Stimulated activated CD4-positive, alpha-beta T cell treated with anti-CD3 and anti-CD28 coated beads, Interleukin-2, amount 100 ng/mL, for 48 hours (primary cell): ENCODE measurements around the gene SRP19.
"Not testable (repeated sequence)": the region's sequence is repeated elsewhere in the genome, so short reads cannot be mapped to it uniquely, and the experiment has no call there.

Experiments used
- DNase-seq, 2 donors: peaks; one replicate each; pipeline ENCODE4 v3.0.0-alpha.2; 2020

SRP19 gene

DNA sequence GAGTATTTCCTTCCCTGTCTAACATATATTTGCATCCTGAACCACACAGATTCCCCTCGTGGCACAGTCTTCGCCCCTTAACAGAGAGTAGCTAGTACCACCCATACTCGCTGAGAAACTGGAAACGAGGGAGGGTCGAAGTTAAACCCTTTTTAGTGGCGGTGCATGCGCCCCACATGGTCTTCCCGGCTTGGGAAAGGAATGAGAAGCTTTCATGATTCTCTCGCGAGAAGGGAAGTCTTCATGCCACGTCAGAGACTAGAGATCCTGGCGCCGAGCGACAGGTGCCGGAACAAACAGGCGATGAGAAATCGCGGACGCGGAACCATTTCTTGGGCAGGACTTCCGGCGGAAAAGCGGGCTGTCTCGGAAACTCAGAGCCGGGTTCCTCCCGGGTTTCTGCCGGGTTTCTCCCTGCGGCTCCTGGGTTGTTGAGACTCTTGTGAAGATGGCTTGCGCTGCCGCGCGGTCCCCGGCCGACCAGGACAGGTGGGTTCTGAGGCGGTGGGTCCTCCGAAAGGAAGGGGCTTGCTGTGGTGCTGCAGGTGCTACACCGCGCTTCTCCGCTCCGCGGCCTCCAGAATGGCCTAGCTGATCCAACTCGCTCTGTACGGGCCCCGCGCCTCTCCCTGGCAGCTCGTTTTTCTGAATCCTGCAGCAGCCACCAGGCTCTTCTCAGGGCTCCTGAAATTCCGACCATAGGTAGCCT, at the start of gene SRP19:
TSS of gene SRP19 (plus strand) at position 359 of the 709 bp plus-strand sequence. CDS start at position 449, 90 bp downstream.
- peak; percentile 81 to 84 for DNase-seq

GRCh38 chr5:112812549-112812948, 48.5 kb upstream of the SRP19 start:
- no peak for DNase-seq

DNA sequence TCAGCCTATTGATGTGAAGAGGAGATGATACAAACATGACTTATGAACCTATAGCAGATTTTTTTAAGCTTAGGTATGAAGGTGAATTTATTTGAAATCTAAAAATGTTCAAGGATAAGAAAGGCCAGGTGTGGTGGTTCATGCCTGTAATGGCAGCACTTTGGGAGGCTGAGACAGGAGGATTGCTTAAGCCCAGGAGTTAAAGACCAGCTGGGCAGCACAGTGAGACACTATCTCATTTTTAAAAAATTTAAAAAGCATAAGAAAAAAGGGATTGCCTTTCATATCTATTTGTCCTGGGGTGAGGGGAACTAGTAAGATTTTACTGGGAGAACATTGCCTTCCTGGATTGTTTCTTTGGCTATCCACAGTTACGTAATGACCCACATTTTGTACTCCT, 40.8 kb upstream of the SRP19 start:
- DNase-seq, result no peak

GRCh38 chr5:112822456-112822855, 38.6 kb upstream of the SRP19 start:
- no peak for DNase-seq

DNA sequence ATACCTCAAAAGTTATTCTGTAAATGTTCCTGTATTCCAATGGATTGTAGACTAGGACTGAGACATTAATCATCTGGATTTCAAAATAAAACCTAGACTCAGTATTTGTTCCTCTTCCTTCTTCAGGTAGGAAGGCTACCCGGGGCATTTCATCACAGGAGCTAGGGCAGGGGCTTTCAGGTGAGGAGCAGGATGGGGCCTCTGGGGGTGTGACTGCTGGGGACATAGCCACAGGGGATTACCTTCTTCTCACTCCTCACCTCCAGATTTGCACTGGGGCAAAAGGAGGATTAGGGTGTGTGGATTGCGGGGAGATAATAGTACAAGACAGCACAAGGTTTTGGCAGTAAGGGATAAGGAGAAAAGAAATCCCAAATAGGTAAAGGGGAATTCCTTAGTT, 37.9 kb upstream of the SRP19 start:
- DNase-seq, result no peak

DNA sequence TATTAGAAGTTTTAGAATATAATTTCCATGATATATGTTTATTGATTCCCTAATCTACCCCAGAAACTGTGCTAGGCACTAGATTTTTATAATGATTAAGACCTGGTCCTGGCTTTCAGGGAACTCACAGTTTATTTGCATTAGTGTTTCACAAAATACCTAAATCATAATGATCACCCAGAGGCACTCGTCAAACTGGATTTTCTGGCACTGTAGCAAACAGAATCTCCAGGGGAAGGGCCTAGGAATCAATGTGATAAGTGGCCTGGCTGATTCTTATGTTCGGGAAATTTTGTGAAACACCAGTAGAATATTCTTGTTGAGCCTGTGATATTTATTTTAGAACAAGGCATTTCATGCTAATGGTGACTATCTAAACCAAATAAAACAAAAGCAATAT, 37.4 kb upstream of the SRP19 start:
- no peak for DNase-seq

GRCh38 chr5:112824197-112824596, 36.9 kb upstream of the SRP19 start:
- no peak for DNase-seq

DNA sequence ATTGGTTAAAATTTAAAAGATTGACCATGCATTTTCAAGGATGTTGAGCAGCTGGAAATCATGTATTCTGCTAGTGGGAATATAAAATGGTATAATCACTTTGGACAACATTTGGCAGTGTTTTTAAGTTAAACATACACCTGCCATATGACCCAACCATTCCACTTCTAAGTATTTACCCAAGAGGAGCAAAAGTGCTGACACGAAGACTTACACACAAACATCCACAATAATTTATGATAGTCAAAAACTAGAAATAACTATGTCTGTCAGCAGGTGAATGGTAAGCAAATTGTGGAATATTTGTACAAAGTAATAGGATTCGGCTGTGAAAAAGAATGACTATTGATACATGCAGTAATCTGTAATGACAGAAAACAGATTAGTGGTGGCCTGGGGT, 30.7 kb upstream of the SRP19 start:
- no peak for DNase-seq

- DNase-seq, result no peak
These were observed 27.1 kb upstream of the SRP19 start for GRCh38 chr5:112833971-112834370.

GRCh38 chr5:112844489-112844888, 16.6 kb upstream of the SRP19 start:
- DNase-seq, result no peak

- no peak for DNase-seq
These were observed 14.5 kb upstream of the SRP19 start for GRCh38 chr5:112846556-112846955.

GRCh38 chr5:112847306-112847705, 13.8 kb upstream of the SRP19 start:
- no peak for DNase-seq

DNA sequence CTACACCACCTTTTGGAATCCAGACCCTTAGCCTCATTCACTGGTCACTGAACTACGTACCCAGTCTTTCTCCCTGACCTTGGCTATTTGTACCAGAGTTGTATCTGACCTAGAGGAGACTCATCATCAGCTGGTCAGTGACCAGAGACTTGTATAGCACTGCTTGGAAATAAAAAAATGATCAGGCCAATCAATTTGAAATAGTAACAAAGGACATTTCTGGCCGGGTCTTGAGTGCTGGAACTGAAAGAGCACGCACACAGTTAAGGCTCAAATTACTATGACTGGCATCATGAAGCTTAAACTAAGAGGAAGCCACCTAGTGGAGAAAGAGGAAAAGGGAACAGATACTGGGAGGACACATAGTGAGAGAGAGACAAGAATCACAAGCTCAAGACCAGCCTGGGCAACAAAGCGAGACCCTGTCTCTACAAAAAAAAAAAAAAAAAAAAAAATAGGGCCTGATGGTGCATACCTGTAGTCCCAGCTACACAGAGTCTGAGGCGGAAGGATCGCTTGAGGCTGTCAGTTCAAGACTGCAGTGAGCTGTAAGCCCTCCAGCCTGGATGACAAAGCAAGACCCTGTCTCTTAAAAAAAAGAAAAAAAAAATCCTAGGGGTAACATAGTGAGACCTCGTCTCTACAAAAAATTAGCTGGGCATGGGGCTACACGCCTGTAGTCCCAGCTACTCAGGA, 12.8 kb upstream of the SRP19 start:
- no peak for DNase-seq

GRCh38 chr5:112849912-112850311, 11.2 kb upstream of the SRP19 start:
- DNase-seq, result no peak

- no peak for DNase-seq
These were observed 6.4 kb upstream of the SRP19 start for GRCh38 chr5:112854651-112855050.

DNA sequence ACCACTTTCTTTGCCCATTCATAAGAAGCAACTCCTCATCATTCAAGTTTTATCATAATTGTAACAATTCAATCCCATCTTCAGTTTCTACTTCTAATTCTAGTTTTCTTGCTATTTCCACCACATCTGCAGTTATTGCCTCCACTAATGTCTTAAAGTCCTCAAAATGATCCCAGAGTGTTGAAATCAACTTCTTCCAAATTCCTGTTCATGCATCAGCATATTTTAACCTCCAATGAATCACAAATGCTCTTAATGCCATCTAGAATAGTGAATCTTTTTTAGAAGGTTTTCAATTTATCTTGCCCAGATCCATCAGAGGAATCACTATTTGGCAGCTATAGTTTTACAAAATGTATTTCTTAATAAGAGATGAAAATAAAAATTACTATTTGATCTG, 3.2 kb upstream of the SRP19 start:
- DNase-seq, result no peak

GRCh38 chr5:112860571-112860928, 537 bp upstream of the SRP19 start:
- DNase-seq, result not testable (repeated sequence)

GRCh38 chr5:112861638-112861985, 525 bp downstream of the SRP19 start:
- DNase-seq, result no peak

DNA sequence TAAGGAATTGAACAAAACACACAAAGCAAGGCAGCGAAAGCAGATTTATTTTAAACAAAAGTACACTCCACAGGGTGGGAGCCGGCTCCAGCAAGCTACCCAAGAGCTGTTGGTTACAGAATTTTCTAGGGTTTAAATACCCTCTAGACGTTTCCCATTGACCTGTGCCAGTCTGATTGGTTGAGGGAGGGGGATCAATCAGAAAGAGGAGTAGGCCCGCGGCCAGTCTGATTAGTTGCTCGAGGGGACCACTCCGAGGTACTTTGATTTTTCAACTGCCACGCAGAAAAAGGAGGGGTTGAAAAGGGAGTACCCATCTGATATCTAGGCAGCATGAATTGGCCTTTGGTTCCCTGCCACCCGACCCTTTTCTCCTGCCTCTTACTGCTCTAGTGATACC, 998 bp downstream of the SRP19 start:
- no peak for DNase-seq

DNA sequence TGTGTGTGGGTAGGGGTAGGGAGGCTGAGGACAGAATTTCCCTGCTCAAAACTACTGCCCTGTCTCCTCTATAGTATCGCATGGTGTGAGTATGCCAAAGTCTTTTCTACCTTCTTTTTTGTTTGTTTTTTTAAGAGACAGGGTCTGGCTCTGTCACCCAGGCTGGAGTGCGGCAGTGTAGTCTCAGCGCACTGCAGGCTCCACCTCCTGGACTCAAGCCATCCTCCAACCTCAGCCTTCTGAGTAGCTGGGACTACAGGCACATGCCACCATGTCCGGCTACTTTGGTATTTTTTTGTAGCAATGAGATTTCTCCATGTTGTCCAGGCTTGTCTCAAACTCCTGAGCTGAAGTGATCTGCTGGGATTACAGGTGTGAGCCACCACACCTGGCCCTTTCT, 2.5 kb downstream of the SRP19 start:
- DNase-seq, result no peak

DNA sequence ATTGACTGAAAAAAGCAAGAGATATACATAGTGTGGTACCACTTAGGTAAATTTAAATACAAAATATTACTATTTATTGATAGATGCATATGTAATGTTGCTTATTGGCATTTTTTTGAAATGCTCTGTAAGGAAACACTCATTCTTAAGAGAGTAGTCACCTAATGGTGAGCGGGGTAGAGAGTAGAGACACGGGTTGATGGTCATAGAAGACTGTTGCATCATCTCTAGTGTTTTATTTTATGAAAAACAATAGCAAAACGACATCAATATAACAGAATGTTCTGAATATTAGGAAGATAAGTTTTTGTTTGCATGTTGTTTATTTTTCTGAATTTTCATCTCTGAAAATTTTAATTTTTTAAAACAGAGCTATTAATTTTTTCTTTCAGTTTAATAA, 4.0 kb downstream of the SRP19 start:
- DNase-seq, result no peak

- DNase-seq, result no peak
These were observed 5.7 kb downstream of the SRP19 start for GRCh38 chr5:112866739-112867138.

DNA sequence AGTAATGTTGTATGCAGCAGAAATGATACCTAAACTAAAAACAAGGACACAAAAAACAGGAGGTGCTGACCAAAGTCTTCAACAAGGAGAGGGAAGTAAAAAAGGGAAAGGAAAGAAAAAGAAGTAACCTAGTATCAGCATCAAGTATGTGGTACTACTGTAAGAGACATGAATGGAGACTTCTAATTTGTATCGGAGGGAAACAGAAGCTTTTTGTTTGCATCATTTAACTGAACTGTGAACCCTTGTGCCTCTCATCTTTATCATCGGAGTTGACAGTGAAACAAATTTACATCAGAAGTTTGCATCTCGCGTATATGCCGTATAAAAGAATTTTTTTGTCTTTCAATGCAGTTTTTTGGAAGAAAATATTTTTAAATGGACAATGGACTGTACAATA, 6.3 kb downstream of the SRP19 start:
- no peak for DNase-seq

- DNase-seq, result no peak
These were observed 8.9 kb downstream of the SRP19 start for GRCh38 chr5:112869948-112870347.

- DNase-seq, result no peak
These were observed 9.9 kb downstream of the SRP19 start for GRCh38 chr5:112870966-112871365.
